WTC11 (cell line): ENCODE results near the gene EDIL3. TPM values are rescaled to one million over a fixed set of nuclear protein-coding genes. Genes with fewer than 3 reads are reported as not detected.

Source experiments
- ATAC-seq: fragments of 200-7000 bp; cut with Tn5 transposase; 2 replicates; pipeline ENCODE4 v1.10.0; 2021; ENCODE audit warnings: mild to moderate bottlenecking, moderate library complexity
- CTCF ChIA-PET: fragments of 300-600 bp; sonication (Branson Sonifier 250); formaldehyde crosslinking; loops from one replicate; lab custom pipeline; 2021; ENCODE audit warnings: antibody characterized with exemption; lab: Charles Lee
- POLR2A ChIA-PET: fragments of 350-600 bp; sonication (Branson Sonifier 250); formaldehyde crosslinking; loops from one replicate; lab custom pipeline; 2021; ENCODE audit warnings: antibody characterized with exemption; lab: Charles Lee
- DNase-seq: peaks from one replicate; pipeline ENCODE4 v3.0.0; 2021; ENCODE audit warnings: low spot score
- H3K27ac Mint-ChIP-seq: 2 replicates; pipeline ENCODE4 v1.8.0; 2021; ENCODE audit warnings: mixed read lengths
- H3K27me3 Mint-ChIP-seq: 2 replicates; pipeline ENCODE4 v1.8.0; 2021; ENCODE audit warnings: low read depth, mild to moderate bottlenecking, moderate library complexity, mixed read lengths
- H3K36me3 Mint-ChIP-seq: 2 replicates; pipeline ENCODE4 v1.8.0; 2021; ENCODE audit warnings: mixed read lengths
- H3K4me1 Mint-ChIP-seq: 2 replicates; pipeline ENCODE4 v1.8.0; 2022; ENCODE audit warnings: mixed read lengths
- H3K4me3 Mint-ChIP-seq: 2 replicates; pipeline ENCODE4 v1.8.0; 2021; ENCODE audit warnings: mild to moderate bottlenecking, moderate library complexity, mixed read lengths
- H3K9me3 Mint-ChIP-seq: 2 replicates; pipeline ENCODE4 v1.8.0; 2021; ENCODE audit warnings: mixed read lengths
- CREB1 ChIP-seq: sonication (generic); formaldehyde crosslinking; IDR thresholded peaks from 2 replicates; pipeline ENCODE4 v1.8.0; 2023; ENCODE audit warnings: mild to moderate bottlenecking, missing genetic modification reagents
- ELF4 ChIP-seq: sonication (generic); formaldehyde crosslinking; IDR thresholded peaks from 2 replicates; pipeline ENCODE4 v1.8.1; 2022; ENCODE audit warnings: low read depth, mild to moderate bottlenecking, moderate library complexity, missing genetic modification reagents
- EMX1 ChIP-seq: fragments of 250-450 bp; sonication (Bioruptor Pico); IDR thresholded peaks from 2 replicates; pipeline ENCODE4 v1.8.0; 2021; ENCODE audit warnings: mild to moderate bottlenecking
- ESRRA ChIP-seq: sonication (generic); formaldehyde crosslinking; IDR thresholded peaks from 2 replicates; pipeline ENCODE4 v1.8.1; 2022; ENCODE audit warnings: mild to moderate bottlenecking, missing genetic modification reagents, borderline replicate concordance
- FOXP1 ChIP-seq: sonication (generic); formaldehyde crosslinking; IDR thresholded peaks from 2 replicates; pipeline ENCODE4 v1.8.0; 2022; ENCODE audit warnings: missing genetic modification reagents, mild to moderate bottlenecking, moderate library complexity, borderline replicate concordance
- GRHL2 ChIP-seq: fragments of 250-450 bp; sonication (Bioruptor Pico); IDR thresholded peaks from 2 replicates; pipeline ENCODE4 v1.8.0; 2022; ENCODE audit warnings: mild to moderate bottlenecking, moderate library complexity; ENCODE audit not compliant: insufficient replicate concordance, severe bottlenecking
- JUN ChIP-seq: sonication (generic); formaldehyde crosslinking; IDR thresholded peaks from 2 replicates; pipeline ENCODE4 v1.8.0; 2023; ENCODE audit warnings: mild to moderate bottlenecking, missing genetic modification reagents
- NFATC4 ChIP-seq: fragments of 250-450 bp; sonication (Bioruptor Pico); IDR thresholded peaks from 2 replicates; pipeline ENCODE4 v1.9.0; 2021; ENCODE audit warnings: mild to moderate bottlenecking
- RELA ChIP-seq: sonication (generic); formaldehyde crosslinking; IDR thresholded peaks from 2 replicates; pipeline ENCODE4 v1.8.1; 2022; ENCODE audit warnings: missing genetic modification reagents, mild to moderate bottlenecking, borderline replicate concordance
- SMAD3 ChIP-seq: sonication (generic); formaldehyde crosslinking; IDR thresholded peaks from 2 replicates; pipeline ENCODE4 v1.8.0; 2022; ENCODE audit warnings: missing genetic modification reagents, mild to moderate bottlenecking, borderline replicate concordance
- TCF7 ChIP-seq: sonication (generic); formaldehyde crosslinking; IDR thresholded peaks from 2 replicates; pipeline ENCODE4 v1.8.0; 2022; ENCODE audit warnings: mild to moderate bottlenecking, low read depth, missing genetic modification reagents, moderate library complexity
- ZNF317 ChIP-seq: sonication (generic); formaldehyde crosslinking; IDR thresholded peaks from 2 replicates; pipeline ENCODE4 v1.8.1; 2023; ENCODE audit warnings: low read depth, mild to moderate bottlenecking, moderate library complexity, missing genetic modification reagents, borderline replicate concordance
- ZNF671 ChIP-seq: fragments of 250-450 bp; sonication (Bioruptor Pico); IDR thresholded peaks from 2 replicates; pipeline ENCODE4 v1.8.0; 2021; ENCODE audit warnings: mild to moderate bottlenecking
- total RNA-seq: library from RNA; stranded (reverse); gene quantifications from 3 replicates; pipeline ENCODE4 v1.2.3, GENCODE V29; 2021
- TF ChIP-seq, protein P1 (sequence below): fragments of 250-450 bp; sonication (Bioruptor Pico); IDR thresholded peaks from 2 replicates; pipeline ENCODE4 v1.9.0; 2021; ENCODE audit warnings: mild to moderate bottlenecking
- TF ChIP-seq, protein P2 (sequence below): fragments of 250-450 bp; sonication (Bioruptor Pico); IDR thresholded peaks from 2 replicates; pipeline ENCODE4 v1.8.0; 2021; ENCODE audit warnings: mild to moderate bottlenecking
- TF ChIP-seq, protein P3 (sequence below): sonication (generic); formaldehyde crosslinking; IDR thresholded peaks from 2 replicates; pipeline ENCODE4 v1.8.0; 2023; ENCODE audit warnings: mild to moderate bottlenecking, missing genetic modification reagents
- TF ChIP-seq, protein P4 (sequence below): sonication (generic); formaldehyde crosslinking; IDR thresholded peaks from 2 replicates; pipeline ENCODE4 v1.8.1; 2023; ENCODE audit warnings: mild to moderate bottlenecking, missing genetic modification reagents, moderate library complexity
- TF ChIP-seq, protein P5 (sequence below): sonication (generic); formaldehyde crosslinking; IDR thresholded peaks from 2 replicates; pipeline ENCODE4 v1.8.1; 2022; ENCODE audit warnings: low read depth, missing genetic modification reagents, borderline replicate concordance
- TF ChIP-seq, protein P6 (sequence below): fragments of 250-450 bp; sonication (Bioruptor Pico); IDR thresholded peaks from 2 replicates; pipeline ENCODE4 v1.9.0; 2021; ENCODE audit warnings: mild to moderate bottlenecking

Gene EDIL3
- total RNA-seq, 1 experiment from 2014 or later = 48.3 TPM

DNA sequence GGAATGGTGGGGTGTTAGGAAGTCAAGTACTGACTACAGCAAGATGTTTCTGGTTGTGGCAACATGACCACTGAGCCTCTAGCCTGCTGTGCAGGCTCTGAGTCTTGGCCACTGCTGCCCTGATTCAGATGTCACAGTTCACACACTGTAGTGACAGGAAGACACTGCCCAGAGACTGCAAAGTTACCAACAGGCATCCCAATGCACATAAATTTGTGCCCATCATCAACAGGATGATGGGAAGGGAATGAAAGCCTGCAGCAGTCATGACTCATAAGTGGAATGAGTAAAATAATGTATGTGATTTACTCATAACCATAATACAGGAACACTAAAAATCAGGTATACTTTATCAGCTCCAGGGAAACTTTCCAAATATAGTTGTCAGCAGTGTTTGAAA is 412.4 kb downstream of the EDIL3 start:
- ATAC-seq = no peak
- Mint-ChIP-seq H3K9me3 (no peaks in the 10 kb centered on the region), H3K27ac (no peak overlapping the region), H3K27me3 (no peaks in the 10 kb centered on the region), H3K36me3 (no peaks in the 10 kb centered on the region), H3K4me3 (no peak overlapping the region), H3K4me1 (peaks cover 25% of the 10 kb centered on the region)
- TF ChIP-seq, protein P1, sequence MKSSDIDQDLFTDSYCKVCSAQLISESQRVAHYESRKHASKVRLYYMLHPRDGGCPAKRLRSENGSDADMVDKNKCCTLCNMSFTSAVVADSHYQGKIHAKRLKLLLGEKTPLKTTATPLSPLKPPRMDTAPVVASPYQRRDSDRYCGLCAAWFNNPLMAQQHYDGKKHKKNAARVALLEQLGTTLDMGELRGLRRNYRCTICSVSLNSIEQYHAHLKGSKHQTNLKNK (CRISPR knock-in tag) = no peak
- no peak for TF ChIP-seq ZNF317 (CRISPR knock-in tag)
- TF ChIP-seq, protein P2, sequence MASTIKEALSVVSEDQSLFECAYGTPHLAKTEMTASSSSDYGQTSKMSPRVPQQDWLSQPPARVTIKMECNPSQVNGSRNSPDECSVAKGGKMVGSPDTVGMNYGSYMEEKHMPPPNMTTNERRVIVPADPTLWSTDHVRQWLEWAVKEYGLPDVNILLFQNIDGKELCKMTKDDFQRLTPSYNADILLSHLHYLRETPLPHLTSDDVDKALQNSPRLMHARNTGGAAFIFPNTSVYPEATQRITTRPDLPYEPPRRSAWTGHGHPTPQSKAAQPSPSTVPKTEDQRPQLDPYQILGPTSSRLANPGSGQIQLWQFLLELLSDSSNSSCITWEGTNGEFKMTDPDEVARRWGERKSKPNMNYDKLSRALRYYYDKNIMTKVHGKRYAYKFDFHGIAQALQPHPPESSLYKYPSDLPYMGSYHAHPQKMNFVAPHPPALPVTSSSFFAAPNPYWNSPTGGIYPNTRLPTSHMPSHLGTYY (CRISPR knock-in tag) = no peak
- TF ChIP-seq, protein P3, sequence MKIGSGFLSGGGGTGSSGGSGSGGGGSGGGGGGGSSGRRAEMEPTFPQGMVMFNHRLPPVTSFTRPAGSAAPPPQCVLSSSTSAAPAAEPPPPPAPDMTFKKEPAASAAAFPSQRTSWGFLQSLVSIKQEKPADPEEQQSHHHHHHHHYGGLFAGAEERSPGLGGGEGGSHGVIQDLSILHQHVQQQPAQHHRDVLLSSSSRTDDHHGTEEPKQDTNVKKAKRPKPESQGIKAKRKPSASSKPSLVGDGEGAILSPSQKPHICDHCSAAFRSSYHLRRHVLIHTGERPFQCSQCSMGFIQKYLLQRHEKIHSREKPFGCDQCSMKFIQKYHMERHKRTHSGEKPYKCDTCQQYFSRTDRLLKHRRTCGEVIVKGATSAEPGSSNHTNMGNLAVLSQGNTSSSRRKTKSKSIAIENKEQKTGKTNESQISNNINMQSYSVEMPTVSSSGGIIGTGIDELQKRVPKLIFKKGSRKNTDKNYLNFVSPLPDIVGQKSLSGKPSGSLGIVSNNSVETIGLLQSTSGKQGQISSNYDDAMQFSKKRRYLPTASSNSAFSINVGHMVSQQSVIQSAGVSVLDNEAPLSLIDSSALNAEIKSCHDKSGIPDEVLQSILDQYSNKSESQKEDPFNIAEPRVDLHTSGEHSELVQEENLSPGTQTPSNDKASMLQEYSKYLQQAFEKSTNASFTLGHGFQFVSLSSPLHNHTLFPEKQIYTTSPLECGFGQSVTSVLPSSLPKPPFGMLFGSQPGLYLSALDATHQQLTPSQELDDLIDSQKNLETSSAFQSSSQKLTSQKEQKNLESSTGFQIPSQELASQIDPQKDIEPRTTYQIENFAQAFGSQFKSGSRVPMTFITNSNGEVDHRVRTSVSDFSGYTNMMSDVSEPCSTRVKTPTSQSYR (CRISPR knock-in tag) = no peak
- no peak for TF ChIP-seq SMAD3 (CRISPR knock-in tag)
- TF ChIP-seq EMX1 (CRISPR knock-in tag) = no peak
- TF ChIP-seq FOXP1 = no peak
- TF ChIP-seq, protein P4, sequence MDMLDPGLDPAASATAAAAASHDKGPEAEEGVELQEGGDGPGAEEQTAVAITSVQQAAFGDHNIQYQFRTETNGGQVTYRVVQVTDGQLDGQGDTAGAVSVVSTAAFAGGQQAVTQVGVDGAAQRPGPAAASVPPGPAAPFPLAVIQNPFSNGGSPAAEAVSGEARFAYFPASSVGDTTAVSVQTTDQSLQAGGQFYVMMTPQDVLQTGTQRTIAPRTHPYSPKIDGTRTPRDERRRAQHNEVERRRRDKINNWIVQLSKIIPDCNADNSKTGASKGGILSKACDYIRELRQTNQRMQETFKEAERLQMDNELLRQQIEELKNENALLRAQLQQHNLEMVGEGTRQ (CRISPR knock-in tag) = no peak
- no peak for TF ChIP-seq NFATC4 (CRISPR knock-in tag)
- no peak for TF ChIP-seq TCF7
- no peak for TF ChIP-seq CREB1 (CRISPR knock-in tag)
- no peak for TF ChIP-seq ZNF671 (CRISPR knock-in tag)
- TF ChIP-seq ELF4 (CRISPR knock-in tag) = no peak
- no peak for TF ChIP-seq ESRRA (CRISPR knock-in tag)
- TF ChIP-seq, protein P5, sequence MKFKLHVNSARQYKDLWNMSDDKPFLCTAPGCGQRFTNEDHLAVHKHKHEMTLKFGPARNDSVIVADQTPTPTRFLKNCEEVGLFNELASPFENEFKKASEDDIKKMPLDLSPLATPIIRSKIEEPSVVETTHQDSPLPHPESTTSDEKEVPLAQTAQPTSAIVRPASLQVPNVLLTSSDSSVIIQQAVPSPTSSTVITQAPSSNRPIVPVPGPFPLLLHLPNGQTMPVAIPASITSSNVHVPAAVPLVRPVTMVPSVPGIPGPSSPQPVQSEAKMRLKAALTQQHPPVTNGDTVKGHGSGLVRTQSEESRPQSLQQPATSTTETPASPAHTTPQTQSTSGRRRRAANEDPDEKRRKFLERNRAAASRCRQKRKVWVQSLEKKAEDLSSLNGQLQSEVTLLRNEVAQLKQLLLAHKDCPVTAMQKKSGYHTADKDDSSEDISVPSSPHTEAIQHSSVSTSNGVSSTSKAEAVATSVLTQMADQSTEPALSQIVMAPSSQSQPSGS (CRISPR knock-in tag) = no peak
- TF ChIP-seq JUN = no peak
- ChIA-PET POLR2A (no interaction called here), CTCF (no interaction called here)
- no peak for DNase-seq

DNA sequence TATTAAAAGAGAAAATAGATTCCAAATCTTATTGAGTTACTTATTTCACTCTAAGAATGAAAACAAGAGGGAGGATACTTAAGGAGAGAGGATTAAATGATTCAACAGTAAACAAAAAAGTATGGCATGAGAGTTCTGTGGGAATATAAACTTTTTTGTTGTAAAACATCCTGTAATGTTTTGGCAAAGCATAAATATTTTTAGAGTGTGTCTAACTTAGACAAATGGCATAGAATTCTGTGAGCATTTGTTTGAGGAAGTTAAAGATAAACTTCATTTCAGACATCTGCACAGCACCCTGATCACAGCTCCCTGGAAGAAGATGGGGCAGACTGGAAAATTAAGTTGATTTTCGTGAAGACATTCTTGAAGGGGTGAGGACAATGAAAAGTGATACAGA is 417.3 kb downstream of the EDIL3 start:
- Mint-ChIP-seq H3K27me3 (no peaks in the 10 kb centered on the region), H3K36me3 (no peaks in the 10 kb centered on the region), H3K9me3 (no peaks in the 10 kb centered on the region), H3K4me1 (peaks cover 6% of the 10 kb centered on the region), H3K4me3 (no peak overlapping the region), H3K27ac (no peak overlapping the region)
- TF ChIP-seq, protein P6, sequence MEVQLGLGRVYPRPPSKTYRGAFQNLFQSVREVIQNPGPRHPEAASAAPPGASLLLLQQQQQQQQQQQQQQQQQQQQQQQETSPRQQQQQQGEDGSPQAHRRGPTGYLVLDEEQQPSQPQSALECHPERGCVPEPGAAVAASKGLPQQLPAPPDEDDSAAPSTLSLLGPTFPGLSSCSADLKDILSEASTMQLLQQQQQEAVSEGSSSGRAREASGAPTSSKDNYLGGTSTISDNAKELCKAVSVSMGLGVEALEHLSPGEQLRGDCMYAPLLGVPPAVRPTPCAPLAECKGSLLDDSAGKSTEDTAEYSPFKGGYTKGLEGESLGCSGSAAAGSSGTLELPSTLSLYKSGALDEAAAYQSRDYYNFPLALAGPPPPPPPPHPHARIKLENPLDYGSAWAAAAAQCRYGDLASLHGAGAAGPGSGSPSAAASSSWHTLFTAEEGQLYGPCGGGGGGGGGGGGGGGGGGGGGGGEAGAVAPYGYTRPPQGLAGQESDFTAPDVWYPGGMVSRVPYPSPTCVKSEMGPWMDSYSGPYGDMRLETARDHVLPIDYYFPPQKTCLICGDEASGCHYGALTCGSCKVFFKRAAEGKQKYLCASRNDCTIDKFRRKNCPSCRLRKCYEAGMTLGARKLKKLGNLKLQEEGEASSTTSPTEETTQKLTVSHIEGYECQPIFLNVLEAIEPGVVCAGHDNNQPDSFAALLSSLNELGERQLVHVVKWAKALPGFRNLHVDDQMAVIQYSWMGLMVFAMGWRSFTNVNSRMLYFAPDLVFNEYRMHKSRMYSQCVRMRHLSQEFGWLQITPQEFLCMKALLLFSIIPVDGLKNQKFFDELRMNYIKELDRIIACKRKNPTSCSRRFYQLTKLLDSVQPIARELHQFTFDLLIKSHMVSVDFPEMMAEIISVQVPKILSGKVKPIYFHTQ (CRISPR knock-in tag) = no peak
- no peak for TF ChIP-seq RELA (CRISPR knock-in tag)
- no peak for TF ChIP-seq GRHL2 (CRISPR knock-in tag)
- CTCF ChIA-PET = no interaction called here
- POLR2A ChIA-PET = no interaction called here
- DNase-seq (no peak), ATAC-seq (no peak)
